ENCODE data around the gene MAOB. TPM values are rescaled to one million over a fixed set of nuclear protein-coding genes. Genes with fewer than 3 reads are reported as not detected.

MAOB gene
- total RNA-seq, 1 experiment from 2014 or later, result 1.1 TPM

GRCh38 chrX:43750248-43750676 is 132.0 kb downstream of the MAOB start:
- WGBS (ENCODE audit: extremely low coverage, insufficient read length, low lambda C conversion rate), result no CpG with 5 or more reads among the region's 6 CpGs
- H3K4ac ChIP-seq (ENCODE audit: low read depth, low read length), result no peak overlapping the region

More at GRCh38 chrX:43750248-43750676, 132.0 kb downstream of the MAOB start:
- H3K23ac ChIP-seq (ENCODE audit: insufficient read length, low read depth, low read length), result no peak overlapping the region
- H3K18ac ChIP-seq (ENCODE audit: insufficient read length, low read depth, low read length), result no peak overlapping the region
- H2AK5ac ChIP-seq (ENCODE audit: insufficient read length, low read length), result no peak overlapping the region
- H3K27me3 ChIP-seq (ENCODE audit: insufficient read depth, low read length), result no peaks in the 10 kb centered on the region
- no peaks in the 10 kb centered on the region for H3K4me1 Mint-ChIP-seq
- no peak overlapping the region for H3K4me3 Mint-ChIP-seq
- no peaks in the 10 kb centered on the region for H3K9me3 ChIP-seq (ENCODE audit: control insufficient read depth, low read depth, low read length)
- TF ChIP-seq, protein P1, sequence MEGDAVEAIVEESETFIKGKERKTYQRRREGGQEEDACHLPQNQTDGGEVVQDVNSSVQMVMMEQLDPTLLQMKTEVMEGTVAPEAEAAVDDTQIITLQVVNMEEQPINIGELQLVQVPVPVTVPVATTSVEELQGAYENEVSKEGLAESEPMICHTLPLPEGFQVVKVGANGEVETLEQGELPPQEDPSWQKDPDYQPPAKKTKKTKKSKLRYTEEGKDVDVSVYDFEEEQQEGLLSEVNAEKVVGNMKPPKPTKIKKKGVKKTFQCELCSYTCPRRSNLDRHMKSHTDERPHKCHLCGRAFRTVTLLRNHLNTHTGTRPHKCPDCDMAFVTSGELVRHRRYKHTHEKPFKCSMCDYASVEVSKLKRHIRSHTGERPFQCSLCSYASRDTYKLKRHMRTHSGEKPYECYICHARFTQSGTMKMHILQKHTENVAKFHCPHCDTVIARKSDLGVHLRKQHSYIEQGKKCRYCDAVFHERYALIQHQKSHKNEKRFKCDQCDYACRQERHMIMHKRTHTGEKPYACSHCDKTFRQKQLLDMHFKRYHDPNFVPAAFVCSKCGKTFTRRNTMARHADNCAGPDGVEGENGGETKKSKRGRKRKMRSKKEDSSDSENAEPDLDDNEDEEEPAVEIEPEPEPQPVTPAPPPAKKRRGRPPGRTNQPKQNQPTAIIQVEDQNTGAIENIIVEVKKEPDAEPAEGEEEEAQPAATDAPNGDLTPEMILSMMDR (conservative IDR thresholded peaks at IDR 0.05), result peak; percentile 79
- H3K23me2 ChIP-seq (ENCODE audit: insufficient read length, low read depth, low read length, poor library complexity, severe bottlenecking), result no peaks in the 10 kb centered on the region
- H3K56ac ChIP-seq (ENCODE audit: insufficient read length, low read depth, low read length), result no peak overlapping the region
- H3K4me2 ChIP-seq (ENCODE audit: insufficient read depth, insufficient read length, low read length), result no peak overlapping the region
- H4K5ac ChIP-seq (ENCODE audit: insufficient read length, low read depth, low read length), result no peak overlapping the region
- no peak overlapping the region for H4K91ac ChIP-seq (ENCODE audit: insufficient read length, low read depth, low read length)
- H2AFZ ChIP-seq (ENCODE audit: low read length), result no peak overlapping the region
- H2BK120ac ChIP-seq (ENCODE audit: low read depth, low read length, poor library complexity, severe bottlenecking), result no peak overlapping the region
- no peak overlapping the region for H3K27ac ChIP-seq (ENCODE audit: insufficient read length, low read depth, low read length)
- H3K4me1 ChIP-seq (ENCODE audit: insufficient read depth, low read length), result no peaks in the 10 kb centered on the region
- H3K27ac Mint-ChIP-seq, result no peak overlapping the region
- no peaks in the 10 kb centered on the region; the same call in 1 of the 2 replicates for H3K27me3 Mint-ChIP-seq (ENCODE audit: low read depth)
- H3K79me2 ChIP-seq (ENCODE audit: insufficient read depth, low read length), result no peaks in the 10 kb centered on the region
- no peak overlapping the region for H4K8ac ChIP-seq (replicated peaks; ENCODE audit: insufficient read length, low read depth, low read length)
- H2BK20ac ChIP-seq (ENCODE audit: low read depth, low read length, poor library complexity, severe bottlenecking), result no peak overlapping the region
- no peaks in the 10 kb centered on the region for H3K79me1 ChIP-seq (ENCODE audit: insufficient read depth, low read depth, low read length, poor library complexity, severe bottlenecking)
- H2BK15ac ChIP-seq (ENCODE audit: low read depth, low read length), result no peak overlapping the region
- DNase-seq, result peak; percentile 65
- H3K36me3 Mint-ChIP-seq (ENCODE audit: insufficient read depth in 1 of 3, low read depth in 3 of 3), result peaks cover 0 to 5% (median 0%) of the 10 kb centered on the region in 3 experiments; a peak in 2 of 7 replicates
- no peak overlapping the region for H2BK12ac ChIP-seq (ENCODE audit: insufficient read length, low read depth, low read length)
- no peaks in the 10 kb centered on the region for H4K20me1 ChIP-seq (ENCODE audit: control insufficient read depth, insufficient read depth, insufficient read length)
- H2BK5ac ChIP-seq (ENCODE audit: insufficient read length, low read length), result no peak overlapping the region
- H3K9ac ChIP-seq (ENCODE audit: extremely low read depth, insufficient read length, low read length), result no peak overlapping the region
- peaks cover 32 to 66% of the 10 kb centered on the region in 2 experiments for H3K9me3 Mint-ChIP-seq
- no peak overlapping the region for H3K14ac ChIP-seq (ENCODE audit: insufficient read depth, low read length)
- H3T11ph ChIP-seq (ENCODE audit: low read length), result no peak overlapping the region
